ENCODE data around the gene ATP7B.

ATP7B gene

DNA sequence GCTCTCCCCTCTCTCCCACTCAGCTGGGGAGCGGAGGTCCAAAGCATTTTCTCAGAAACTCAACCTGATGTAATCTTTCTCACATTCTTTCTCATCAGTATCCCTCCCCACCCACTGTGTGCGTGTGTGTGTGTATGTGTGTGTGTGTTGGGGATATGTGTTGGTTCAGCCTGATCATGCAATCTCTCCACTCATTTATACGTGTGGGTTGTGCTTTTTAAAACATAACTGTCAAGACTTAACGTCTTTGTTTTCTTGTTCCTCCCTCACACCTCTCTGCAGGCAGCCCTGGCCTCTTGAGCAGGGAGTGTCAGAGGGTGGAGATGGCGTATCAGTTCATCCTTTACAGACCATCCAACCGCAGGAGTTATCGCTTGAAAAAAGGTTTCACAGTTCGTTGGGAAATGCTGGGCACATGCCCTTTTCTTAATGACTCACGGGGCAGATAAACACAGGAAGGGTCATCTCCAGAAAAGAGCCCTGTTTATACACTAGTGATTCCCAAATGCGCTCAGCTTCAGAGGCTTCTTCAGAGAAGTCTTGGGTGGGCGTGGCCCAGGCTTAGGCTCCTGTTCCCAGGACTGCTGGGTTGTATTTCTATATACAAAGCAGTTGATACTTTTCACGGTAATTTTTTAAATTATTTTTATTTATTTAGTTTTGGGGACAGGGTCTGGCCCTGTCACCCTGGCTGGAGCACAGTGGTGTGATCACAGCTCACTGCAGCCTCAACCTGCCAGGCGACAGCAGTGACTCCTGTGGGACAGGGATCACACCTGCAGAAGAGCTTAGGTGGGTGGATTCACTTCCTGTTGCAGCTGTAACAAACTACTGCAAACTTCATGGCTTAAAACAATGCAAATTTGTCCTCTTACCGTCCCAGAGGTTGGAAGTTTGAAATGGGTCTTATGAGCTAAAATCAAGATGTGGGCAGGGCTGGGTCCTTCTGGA, 89.2 kb downstream of the ATP7B start:
- TF ChIP-seq, protein P1, sequence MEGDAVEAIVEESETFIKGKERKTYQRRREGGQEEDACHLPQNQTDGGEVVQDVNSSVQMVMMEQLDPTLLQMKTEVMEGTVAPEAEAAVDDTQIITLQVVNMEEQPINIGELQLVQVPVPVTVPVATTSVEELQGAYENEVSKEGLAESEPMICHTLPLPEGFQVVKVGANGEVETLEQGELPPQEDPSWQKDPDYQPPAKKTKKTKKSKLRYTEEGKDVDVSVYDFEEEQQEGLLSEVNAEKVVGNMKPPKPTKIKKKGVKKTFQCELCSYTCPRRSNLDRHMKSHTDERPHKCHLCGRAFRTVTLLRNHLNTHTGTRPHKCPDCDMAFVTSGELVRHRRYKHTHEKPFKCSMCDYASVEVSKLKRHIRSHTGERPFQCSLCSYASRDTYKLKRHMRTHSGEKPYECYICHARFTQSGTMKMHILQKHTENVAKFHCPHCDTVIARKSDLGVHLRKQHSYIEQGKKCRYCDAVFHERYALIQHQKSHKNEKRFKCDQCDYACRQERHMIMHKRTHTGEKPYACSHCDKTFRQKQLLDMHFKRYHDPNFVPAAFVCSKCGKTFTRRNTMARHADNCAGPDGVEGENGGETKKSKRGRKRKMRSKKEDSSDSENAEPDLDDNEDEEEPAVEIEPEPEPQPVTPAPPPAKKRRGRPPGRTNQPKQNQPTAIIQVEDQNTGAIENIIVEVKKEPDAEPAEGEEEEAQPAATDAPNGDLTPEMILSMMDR (IDR thresholded peaks at IDR 0.05): no peak

DNA sequence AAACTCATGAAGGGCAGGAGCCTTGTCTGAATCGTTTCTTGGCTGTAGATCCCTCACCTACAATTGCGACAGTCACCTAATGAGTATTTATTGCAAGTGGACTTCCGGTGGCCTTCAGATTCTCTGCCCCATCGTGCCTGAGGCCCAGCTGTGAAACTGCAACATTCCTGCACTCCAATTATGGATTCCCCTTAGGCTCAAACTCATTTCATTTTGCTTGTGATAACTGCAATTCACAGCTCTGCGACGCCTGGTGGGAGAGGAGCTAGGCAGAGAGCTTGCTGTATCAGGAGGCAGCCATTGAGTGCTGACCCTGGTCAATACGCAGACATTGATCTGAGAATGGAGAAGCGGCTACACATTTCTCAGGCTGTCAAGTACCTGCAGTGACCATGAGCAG, 90.5 kb downstream of the ATP7B start:
- TF ChIP-seq, protein P1 (IDR thresholded peaks at IDR 0.05): no peak

DNA sequence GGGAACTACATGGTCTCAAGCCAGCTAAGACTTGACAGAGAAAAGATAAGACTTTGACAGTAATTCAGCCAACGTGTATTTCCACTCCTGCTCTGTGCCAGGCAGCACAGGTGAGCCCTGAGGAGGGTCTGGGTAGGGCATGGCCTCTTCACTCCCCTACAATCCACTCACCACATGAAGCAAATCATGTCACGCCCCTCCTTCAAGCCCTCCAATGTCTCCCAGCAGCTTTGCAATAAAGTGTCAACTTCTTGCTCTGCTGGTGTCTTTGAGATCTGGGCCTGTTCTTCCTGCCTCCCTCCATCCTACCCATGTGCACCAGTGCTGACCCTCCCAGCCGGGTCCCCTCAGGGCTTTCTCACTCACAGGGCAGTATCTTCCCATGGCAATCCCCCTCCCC, 91.0 kb downstream of the ATP7B start:
- TF ChIP-seq, protein P1 (IDR thresholded peaks at IDR 0.05): no peak

DNA sequence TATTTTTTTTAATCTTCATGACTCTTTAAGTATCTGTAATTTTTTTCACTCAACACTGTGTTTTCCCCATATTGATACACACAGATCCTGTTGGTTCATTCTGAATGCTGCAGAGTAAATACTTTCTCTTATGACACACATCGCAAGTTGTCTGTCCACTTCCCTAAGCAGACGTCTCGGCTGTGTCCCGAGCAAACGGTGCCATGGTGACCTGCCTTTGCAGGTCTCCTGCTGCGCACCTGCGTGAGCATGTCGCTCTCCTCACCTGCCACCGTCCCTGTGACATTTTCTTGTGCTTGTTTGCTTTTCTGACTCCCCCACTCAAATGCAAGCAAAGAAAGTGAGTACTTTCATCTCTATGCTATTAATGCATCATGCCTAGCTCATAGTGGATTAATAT, 91.7 kb downstream of the ATP7B start:
- TF ChIP-seq, protein P1 (IDR thresholded peaks at IDR 0.05): no peak

DNA sequence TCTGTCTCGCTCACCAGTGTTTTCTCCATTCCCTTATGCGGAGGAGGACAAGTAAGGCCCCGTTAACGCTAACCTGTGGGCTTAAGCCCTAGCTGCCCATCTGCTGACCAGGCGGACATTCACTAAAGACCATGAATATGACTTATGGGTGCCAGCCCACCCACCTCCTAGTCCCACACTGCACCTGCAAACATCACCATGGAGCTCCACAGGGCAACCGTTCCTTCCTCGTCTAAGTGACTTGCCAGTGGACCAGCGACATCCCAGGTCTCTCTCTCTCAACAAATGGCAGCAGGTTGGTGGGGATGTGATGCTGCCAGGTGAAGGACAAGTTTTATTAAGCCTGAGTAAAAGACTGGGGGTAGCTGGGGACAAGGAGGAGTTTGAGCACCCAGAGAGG, 94.3 kb downstream of the ATP7B start:
- TF ChIP-seq, protein P1 (IDR thresholded peaks at IDR 0.05): no peak

DNA sequence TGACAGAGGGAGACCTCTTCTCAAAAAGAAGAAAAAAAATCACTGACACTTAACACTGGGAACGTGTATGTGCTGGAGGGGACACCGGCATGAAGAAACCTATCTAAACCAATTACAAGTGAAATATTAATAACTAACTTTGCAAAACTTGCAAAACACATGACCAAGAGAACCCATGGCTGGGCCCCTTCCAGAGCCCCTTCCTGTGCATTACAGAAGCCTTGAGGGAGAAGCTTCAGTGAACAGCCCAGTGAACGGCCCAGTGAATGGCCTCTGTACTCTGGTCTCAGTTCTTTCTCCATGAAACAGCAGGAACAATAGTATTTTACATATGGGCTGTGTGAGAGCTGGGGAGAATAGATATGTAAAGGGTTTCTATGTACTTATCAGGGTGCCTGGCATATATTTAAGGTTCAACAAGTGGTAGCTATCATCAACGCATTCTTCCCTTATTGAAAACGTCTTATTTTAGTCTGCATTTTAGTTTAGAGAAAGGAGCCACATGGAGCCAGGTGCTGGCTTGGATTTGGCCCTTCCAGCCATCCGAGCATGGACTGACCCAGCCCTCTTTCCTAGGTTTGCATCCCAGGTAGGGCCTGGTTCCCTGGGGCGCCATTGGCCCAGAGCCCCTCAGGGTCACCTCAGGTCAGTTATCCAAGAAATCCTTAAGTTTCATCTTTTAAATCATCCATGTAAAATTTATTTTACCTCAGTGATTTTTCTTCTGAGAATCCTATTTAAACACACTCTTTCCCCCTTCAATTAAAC, 95.0 kb downstream of the ATP7B start:
- TF ChIP-seq, protein P1 (IDR thresholded peaks at IDR 0.05): no peak

DNA sequence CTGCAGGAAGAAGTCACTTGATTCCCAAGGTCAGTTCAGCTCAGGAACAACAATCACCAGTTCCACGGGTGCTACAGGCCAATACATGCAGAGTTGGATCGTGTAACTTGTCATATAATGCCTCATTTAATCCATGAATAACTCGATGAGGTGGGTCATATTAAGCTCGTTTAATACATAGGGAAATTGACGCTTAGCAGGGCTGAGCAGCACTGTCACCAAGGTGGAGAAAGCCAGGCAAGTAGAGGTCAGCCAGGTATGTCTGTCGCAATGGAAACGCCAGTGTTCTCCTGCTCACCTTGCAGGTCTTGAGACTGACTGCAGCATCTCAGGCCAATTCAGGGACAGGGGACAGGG, 97.1 kb downstream of the ATP7B start:
- TF ChIP-seq, protein P1 (IDR thresholded peaks at IDR 0.05): no peak
